Activated naive CD8-positive, alpha-beta T cell treated with anti-CD3 and anti-CD28 coated beads, Interleukin-2, amount 10 ng/mL, durations not matched to agents 7 days and 5 days (primary cell): Measurements from ENCODE around the gene MINDY4. TPM values are rescaled to one million over a fixed set of nuclear protein-coding genes. Genes with fewer than 3 reads are reported as not detected.
"Not testable (repeated sequence)": the region's sequence is repeated elsewhere in the genome, so short reads cannot be mapped to it uniquely, and the experiment has no call there.

Experiments
- ATAC-seq: fragments of 150-1000 bp; cut with Tn5 transposase; one replicate; pipeline ENCODE4 v1.10.0; 2021; ENCODE audit warnings: low read depth, moderate library complexity
- POLR2A ChIA-PET: fragments of 350-600 bp; sonication (Branson Sonifier 250); formaldehyde crosslinking; loops from one replicate; lab custom pipeline; 2021; ENCODE audit warnings: antibody characterized with exemption; lab: Charles Lee
- DNase-seq: peaks from one replicate; pipeline ENCODE4 v3.0.0; 2021
- H3K27ac Mint-ChIP-seq: one replicate; pipeline ENCODE4 v1.8.0; 2022; ENCODE audit warnings: mild to moderate bottlenecking, mixed read lengths
- H3K27me3 Mint-ChIP-seq: one replicate; pipeline ENCODE4 v1.8.0; 2022; ENCODE audit warnings: mild to moderate bottlenecking, moderate library complexity, mixed read lengths
- H3K36me3 Mint-ChIP-seq: one replicate; pipeline ENCODE4 v1.8.0; 2021; ENCODE audit warnings: mild to moderate bottlenecking, mixed read lengths
- H3K4me1 Mint-ChIP-seq: one replicate; pipeline ENCODE4 v1.8.0; 2021; ENCODE audit warnings: mixed read lengths
- H3K4me3 Mint-ChIP-seq: one replicate; pipeline ENCODE4 v1.8.0; 2022; ENCODE audit warnings: mild to moderate bottlenecking, moderate library complexity, mixed read lengths
- H3K9me3 Mint-ChIP-seq: one replicate; pipeline ENCODE4 v1.8.0; 2021; ENCODE audit warnings: mixed read lengths
- total RNA-seq, 2 experiments: library from RNA; stranded (reverse); gene quantifications; one replicate each; pipeline ENCODE4 v1.2.3, GENCODE V29; 2021

The MINDY4 gene
- total RNA-seq, 2 experiments from 2014 or later: 1.1 to 1.6 TPM

- H3K27ac Mint-ChIP-seq: no peak overlapping the region
- peaks cover 12% of the 10 kb centered on the region for H3K36me3 Mint-ChIP-seq
- POLR2A ChIA-PET: no interaction called here
- H3K4me1 Mint-ChIP-seq: no peaks in the 10 kb centered on the region
- H3K27me3 Mint-ChIP-seq: no peaks in the 10 kb centered on the region
- H3K4me3 Mint-ChIP-seq: no peak overlapping the region
- ATAC-seq: no peak
- H3K9me3 Mint-ChIP-seq: peaks cover 23% of the 10 kb centered on the region
- no peak for DNase-seq
These were observed 60.0 kb downstream of the MINDY4 start for GRCh38 chr7:30831227-30831626.

- no peak for ATAC-seq
- no peaks in the 10 kb centered on the region for H3K4me1 Mint-ChIP-seq
- H3K4me3 Mint-ChIP-seq: no peak overlapping the region
- POLR2A ChIA-PET: no interaction called here
- no peaks in the 10 kb centered on the region for H3K27me3 Mint-ChIP-seq
- H3K9me3 Mint-ChIP-seq: peaks cover 25% of the 10 kb centered on the region
- no peak overlapping the region for H3K27ac Mint-ChIP-seq
- peaks cover 12% of the 10 kb centered on the region for H3K36me3 Mint-ChIP-seq
- no peak for DNase-seq
These were observed 60.7 kb downstream of the MINDY4 start for GRCh38 chr7:30831936-30832335.

GRCh38 chr7:30834017-30834674 is 62.9 kb downstream of the MINDY4 start:
- H3K27ac Mint-ChIP-seq, H3K4me1 Mint-ChIP-seq, ATAC-seq, DNase-seq, POLR2A ChIA-PET, H3K27me3 Mint-ChIP-seq, H3K4me3 Mint-ChIP-seq: not testable (repeated sequence)
- H3K9me3 Mint-ChIP-seq: peaks cover 25% of the 10 kb centered on the region
- H3K36me3 Mint-ChIP-seq: peaks cover 12% of the 10 kb centered on the region

- POLR2A ChIA-PET: no interaction called here
- H3K27me3 Mint-ChIP-seq: no peaks in the 10 kb centered on the region
- peaks cover 23% of the 10 kb centered on the region for H3K9me3 Mint-ChIP-seq
- ATAC-seq (no peak), DNase-seq (no peak)
- no peak overlapping the region for H3K27ac Mint-ChIP-seq
- no peak overlapping the region for H3K4me3 Mint-ChIP-seq
- H3K36me3 Mint-ChIP-seq: peaks cover 5% of the 10 kb centered on the region
- no peaks in the 10 kb centered on the region for H3K4me1 Mint-ChIP-seq
These were observed 64.2 kb downstream of the MINDY4 start for GRCh38 chr7:30835396-30835915.

GRCh38 chr7:30836991-30837390 is 65.8 kb downstream of the MINDY4 start:
- POLR2A ChIA-PET: no interaction called here
- no peaks in the 10 kb centered on the region for H3K4me1 Mint-ChIP-seq
- no peak overlapping the region for H3K4me3 Mint-ChIP-seq
- H3K36me3 Mint-ChIP-seq: peaks cover 3% of the 10 kb centered on the region
- DNase-seq (no peak), ATAC-seq (no peak)
- H3K9me3 Mint-ChIP-seq: peaks cover 16% of the 10 kb centered on the region
- no peaks in the 10 kb centered on the region for H3K27me3 Mint-ChIP-seq
- no peak overlapping the region for H3K27ac Mint-ChIP-seq

GRCh38 chr7:30837581-30837980 is 66.4 kb downstream of the MINDY4 start:
- ATAC-seq (no peak), DNase-seq (no peak)
- POLR2A ChIA-PET: no interaction called here
- Mint-ChIP-seq H3K4me3 (no peak overlapping the region), H3K36me3 (peaks cover 2% of the 10 kb centered on the region), H3K27me3 (no peaks in the 10 kb centered on the region), H3K27ac (no peak overlapping the region), H3K4me1 (no peaks in the 10 kb centered on the region), H3K9me3 (peaks cover 16% of the 10 kb centered on the region)

- DNase-seq: no peak
- POLR2A ChIA-PET: no interaction called here
- no peak overlapping the region for H3K4me3 Mint-ChIP-seq
These were observed 66.8 kb downstream of the MINDY4 start for GRCh38 chr7:30838008-30838407.

GRCh38 chr7:30840141-30841024 is 69.2 kb downstream of the MINDY4 start:
- Mint-ChIP-seq H3K4me3 (no peak overlapping the region), H3K36me3 (no peaks in the 10 kb centered on the region), H3K9me3 (peaks cover 1% of the 10 kb centered on the region), H3K4me1 (no peaks in the 10 kb centered on the region), H3K27me3 (no peaks in the 10 kb centered on the region), H3K27ac (no peak overlapping the region)
- POLR2A ChIA-PET: interaction anchor here (0.6 kb wide), 1 partner anchor 30 kb away, joined by 8 read pairs; no protein-coding TSS in a partner anchor
- ATAC-seq (no peak), DNase-seq (no peak)

More at GRCh38 chr7:30838008-30838407, 66.8 kb downstream of the MINDY4 start:
- peaks cover 12% of the 10 kb centered on the region for H3K9me3 Mint-ChIP-seq
- H3K4me1 Mint-ChIP-seq: no peaks in the 10 kb centered on the region
- no peak for ATAC-seq
- H3K27ac Mint-ChIP-seq: no peak overlapping the region
- H3K27me3 Mint-ChIP-seq: no peaks in the 10 kb centered on the region
- no peaks in the 10 kb centered on the region for H3K36me3 Mint-ChIP-seq

- POLR2A ChIA-PET: no interaction called here
- H3K36me3 Mint-ChIP-seq: no peaks in the 10 kb centered on the region
These were observed 70.0 kb downstream of the MINDY4 start for GRCh38 chr7:30841025-30841735.

GRCh38 chr7:30841801-30842541 is 70.8 kb downstream of the MINDY4 start:
- Mint-ChIP-seq H3K4me3 (no peak overlapping the region), H3K4me1 (no peaks in the 10 kb centered on the region), H3K27me3 (no peaks in the 10 kb centered on the region), H3K36me3 (no peaks in the 10 kb centered on the region), H3K27ac (no peak overlapping the region), H3K9me3 (no peaks in the 10 kb centered on the region)
- DNase-seq (no peak), ATAC-seq (no peak)
- POLR2A ChIA-PET: no interaction called here

More at GRCh38 chr7:30841025-30841735, 70.0 kb downstream of the MINDY4 start:
- DNase-seq (no peak), ATAC-seq (no peak)
- no peak overlapping the region for H3K27ac Mint-ChIP-seq
- H3K4me3 Mint-ChIP-seq: no peak overlapping the region
- H3K9me3 Mint-ChIP-seq: peaks cover 1% of the 10 kb centered on the region
- H3K4me1 Mint-ChIP-seq: no peaks in the 10 kb centered on the region
- no peaks in the 10 kb centered on the region for H3K27me3 Mint-ChIP-seq

GRCh38 chr7:30842542-30843451 is 71.6 kb downstream of the MINDY4 start:
- no peaks in the 10 kb centered on the region for H3K4me1 Mint-ChIP-seq
- H3K4me3 Mint-ChIP-seq: no peak overlapping the region
- no peaks in the 10 kb centered on the region for H3K27me3 Mint-ChIP-seq
- no peaks in the 10 kb centered on the region for H3K36me3 Mint-ChIP-seq
- no peak for ATAC-seq
- no peak for DNase-seq
- H3K27ac Mint-ChIP-seq: no peak overlapping the region
- no peaks in the 10 kb centered on the region for H3K9me3 Mint-ChIP-seq
- POLR2A ChIA-PET: no interaction called here
